Myocyte (in vitro differentiated cells): ENCODE measurements around the gene SCN9A. TPM values are rescaled to one million over a fixed set of nuclear protein-coding genes. Genes with fewer than 3 reads are reported as not detected.
"Not testable (repeated sequence)": the region's sequence is repeated elsewhere in the genome, so short reads cannot be mapped to it uniquely, and the experiment has no call there.

Source experiments
- DNase-seq: peaks from one replicate; pipeline ENCODE4 v3.0.0-alpha.2; 2012; ENCODE audit warnings: low read depth
- total RNA-seq: library from RNA; depleted of rRNA; stranded (reverse); fragments of >200 nt; gene quantifications from 2 replicates; pipeline ENCODE4 v1.2.3, GENCODE V29; 2014

The SCN9A gene
- total RNA-seq, 1 donor from 2014 or later = 2.9 TPM

- no peak for DNase-seq
Observed at GRCh38 chr2:166246901-166247300, 128.8 kb downstream of the SCN9A start.

- DNase-seq = no peak
Observed at GRCh38 chr2:166242309-166242708, 133.4 kb downstream of the SCN9A start.

- no peak for DNase-seq
Observed at GRCh38 chr2:166240387-166241313, 135.1 kb downstream of the SCN9A start.

- peak; percentile 47 for DNase-seq
Observed at GRCh38 chr2:166239548-166239947, 136.2 kb downstream of the SCN9A start.

DNA sequence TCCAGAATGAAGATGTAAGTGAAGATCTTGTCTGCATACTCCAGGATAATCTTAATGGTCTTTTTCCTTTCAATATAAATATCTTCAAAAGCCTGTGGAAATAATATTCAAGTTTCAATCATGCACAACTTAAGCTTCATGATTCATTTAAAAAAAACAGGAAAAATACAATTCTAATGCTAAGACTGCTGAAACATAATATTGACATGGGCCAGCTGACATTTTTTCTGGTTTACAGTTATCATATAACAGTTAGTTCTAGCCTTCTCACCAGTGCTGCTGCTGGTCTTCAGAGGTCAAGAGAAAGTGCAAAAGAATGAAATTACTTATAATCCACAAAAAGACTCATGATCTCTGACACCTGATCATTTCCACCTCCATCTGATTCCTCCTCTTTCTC, 137.6 kb downstream of the SCN9A start:
- peak; percentile 51 for DNase-seq

GRCh38 chr2:166234112-166234846, 141.5 kb downstream of the SCN9A start:
- peak; percentile 18 for DNase-seq

DNA sequence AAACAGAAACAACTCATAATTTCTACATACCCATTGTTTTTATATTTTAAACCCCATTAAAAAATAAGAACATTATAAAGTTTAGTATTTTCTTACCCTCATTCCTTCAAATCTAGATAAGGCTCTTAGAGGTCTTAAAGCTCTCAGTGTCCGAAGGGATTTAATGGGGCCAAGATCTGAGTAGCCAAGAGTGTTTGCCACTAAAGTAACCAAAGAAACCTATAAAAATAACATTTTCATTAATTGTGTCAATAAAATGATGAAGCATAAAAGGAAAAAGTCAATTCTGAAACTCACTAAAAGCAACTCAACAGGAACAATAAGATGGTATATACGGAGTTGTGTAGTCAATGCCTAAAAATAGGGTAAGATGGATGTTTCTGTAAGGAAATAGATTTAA, 142.5 kb downstream of the SCN9A start:
- DNase-seq = no peak

DNA sequence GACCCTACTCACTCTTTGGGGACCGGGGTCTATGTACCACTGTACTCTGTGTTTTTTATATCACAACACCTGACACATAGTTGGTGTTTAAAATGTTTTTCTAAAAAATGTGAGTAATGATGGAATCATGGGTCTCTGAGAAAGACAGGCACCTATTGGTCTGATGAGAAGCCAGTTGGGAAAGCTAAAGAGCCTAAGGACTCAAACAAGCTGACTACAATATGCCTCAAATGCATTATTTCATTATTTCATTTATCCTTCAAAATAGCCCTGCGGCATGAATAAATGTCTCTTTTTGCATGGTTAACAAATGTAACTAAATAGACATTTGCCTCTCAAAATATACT, 145.0 kb downstream of the SCN9A start:
- DNase-seq = no peak

GRCh38 chr2:166230024-166230723, 145.6 kb downstream of the SCN9A start:
- peak; percentile 14 for DNase-seq

DNA sequence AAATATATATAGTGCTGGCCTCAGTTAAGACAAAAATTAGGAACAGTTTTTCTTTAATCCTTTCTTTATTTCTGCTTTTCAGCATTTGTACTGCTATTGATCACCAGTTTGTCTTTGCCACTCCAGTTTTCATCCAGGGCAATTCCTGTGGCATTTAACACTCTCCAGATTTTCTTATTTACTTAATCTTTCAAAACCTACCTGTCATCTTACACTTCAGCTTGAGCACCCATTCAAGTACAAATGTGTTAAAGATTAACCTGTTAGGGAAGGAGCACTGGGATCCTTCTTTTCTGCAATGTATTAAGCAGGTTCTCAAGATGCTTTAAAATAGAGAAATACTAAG, 146.1 kb downstream of the SCN9A start:
- no peak for DNase-seq

GRCh38 chr2:166224197-166224596, 151.5 kb downstream of the SCN9A start:
- DNase-seq = no peak

DNA sequence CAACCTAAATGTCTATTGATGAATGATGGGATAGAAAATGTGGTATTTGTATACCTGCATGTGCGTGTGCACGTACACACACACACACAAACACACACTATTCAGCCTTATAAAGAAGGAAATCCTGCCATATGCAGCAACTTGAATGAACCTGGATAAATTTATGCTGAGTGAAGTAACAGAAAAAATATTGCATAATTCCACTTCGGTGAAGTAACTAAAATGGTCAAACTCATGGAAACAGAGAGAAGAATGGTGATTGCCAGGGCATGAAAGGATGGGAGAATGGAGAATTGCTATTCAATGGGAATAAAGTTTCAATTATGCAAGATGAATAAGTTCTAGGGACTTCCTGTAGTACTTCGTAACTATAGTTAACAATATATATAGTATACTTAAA, 152.4 kb downstream of the SCN9A start:
- DNase-seq = no peak

- no peak for DNase-seq
Observed at GRCh38 chr2:166211079-166211478, 164.7 kb downstream of the SCN9A start.

DNA sequence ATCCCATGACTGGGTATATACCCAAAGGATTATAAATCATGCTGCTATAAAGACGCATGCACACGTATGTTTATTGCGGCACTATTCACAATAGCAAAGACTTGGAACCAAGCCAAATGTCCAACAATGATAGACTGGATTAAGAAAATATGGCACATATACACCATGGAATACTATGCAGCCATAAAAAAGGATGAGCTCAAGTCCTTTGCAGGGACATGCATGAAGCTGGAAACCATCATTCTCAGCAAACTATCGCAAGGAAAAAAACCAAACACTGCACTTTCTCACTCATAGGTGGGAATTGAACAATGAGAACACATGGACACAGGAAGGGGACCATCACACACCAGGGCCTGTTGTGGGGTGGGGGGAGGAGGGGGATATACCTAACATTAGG, 165.8 kb downstream of the SCN9A start:
- DNase-seq = not testable (repeated sequence)

GRCh38 chr2:166209367-166209766, 166.4 kb downstream of the SCN9A start:
- not testable (repeated sequence) for DNase-seq

GRCh38 chr2:166206153-166206552, 169.6 kb downstream of the SCN9A start:
- not testable (repeated sequence) for DNase-seq

DNA sequence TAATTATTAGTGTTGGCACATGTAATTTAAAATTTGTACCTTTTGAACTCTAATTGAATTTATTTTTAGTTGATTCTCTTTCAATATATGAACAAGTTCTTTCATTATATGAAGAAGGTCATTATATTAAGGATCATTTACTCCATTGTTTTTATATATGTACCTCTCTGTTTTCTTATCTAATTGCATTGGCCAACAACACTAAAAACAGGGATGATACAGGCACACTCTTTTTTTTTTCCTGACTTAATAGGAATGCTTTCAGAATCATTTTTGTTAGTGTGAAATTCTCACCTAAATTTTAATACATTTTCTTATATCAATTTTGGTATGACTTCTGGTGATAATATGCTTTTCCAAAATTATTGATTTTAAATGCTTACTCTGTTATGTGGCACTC, 173.0 kb downstream of the SCN9A start:
- no peak for DNase-seq

DNA sequence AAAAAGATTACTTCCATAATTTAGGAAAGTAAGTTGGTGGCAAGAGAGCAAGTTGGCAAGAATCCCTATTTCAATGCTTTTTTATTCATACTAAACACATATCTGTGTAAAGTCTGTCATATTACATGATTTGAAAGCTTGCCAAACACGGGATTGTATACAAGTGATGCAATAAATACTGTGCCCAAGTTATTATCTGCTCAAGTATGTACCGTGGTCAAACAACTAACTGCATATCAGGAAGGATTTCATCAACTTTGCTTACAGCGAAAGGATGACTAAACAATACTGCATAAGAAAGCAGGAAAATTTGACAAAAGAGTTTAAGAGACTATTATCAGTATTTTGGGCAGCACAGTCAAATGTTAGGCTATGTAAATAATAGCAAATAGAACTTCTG, 178.3 kb downstream of the SCN9A start:
- no peak for DNase-seq

GRCh38 chr2:166193407-166193806, 182.3 kb downstream of the SCN9A start:
- DNase-seq = no peak

DNA sequence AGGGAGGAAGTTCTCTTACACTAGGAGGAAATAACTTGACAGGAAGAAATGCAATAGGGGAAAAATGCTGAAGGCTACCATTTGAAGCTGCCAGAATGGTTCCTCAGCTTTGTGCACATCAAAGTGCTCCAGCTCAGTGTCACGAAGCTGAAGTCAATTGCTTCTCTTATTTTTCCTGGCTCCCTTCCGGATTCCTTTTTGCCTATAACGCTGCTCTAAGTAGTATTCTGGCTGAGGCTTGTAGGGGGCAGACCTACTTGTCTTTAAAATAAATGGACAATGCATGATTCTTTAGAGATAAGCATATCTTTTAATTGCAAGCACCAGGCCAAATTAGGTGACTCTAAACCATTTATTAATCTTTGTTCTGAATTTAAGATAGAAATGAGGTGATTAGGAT, 187.7 kb downstream of the SCN9A start:
- DNase-seq = no peak

DNA sequence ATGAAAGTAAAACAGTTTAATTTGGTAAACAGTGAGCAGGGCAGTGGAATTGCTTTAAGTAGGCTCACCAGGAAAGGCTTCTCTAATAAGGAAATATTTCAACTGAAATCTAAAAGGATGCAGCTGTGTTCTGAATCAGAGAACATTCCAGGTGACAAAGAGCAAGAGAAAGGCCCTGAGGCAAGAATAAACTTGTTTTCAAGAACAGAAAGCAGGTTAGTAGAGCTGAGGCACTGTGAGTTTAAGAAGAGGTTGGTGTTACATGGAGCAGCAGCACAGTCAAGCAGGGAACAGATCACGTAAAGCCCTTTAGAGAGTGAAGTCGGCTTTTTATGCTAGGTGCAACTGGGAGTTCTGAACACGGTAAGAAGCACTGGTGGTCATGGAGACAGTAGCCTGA, 191.0 kb downstream of the SCN9A start:
- no peak for DNase-seq

GRCh38 chr2:166181813-166182154, 194.0 kb downstream of the SCN9A start:
- DNase-seq = no peak
